ENCODE data around the gene ABCA6. TPM values are rescaled to one million over a fixed set of nuclear protein-coding genes. Genes with fewer than 3 reads are reported as not detected.

ABCA6 gene
- total RNA-seq, 1 donor from 2014 or later: 4.4 TPM

DNA sequence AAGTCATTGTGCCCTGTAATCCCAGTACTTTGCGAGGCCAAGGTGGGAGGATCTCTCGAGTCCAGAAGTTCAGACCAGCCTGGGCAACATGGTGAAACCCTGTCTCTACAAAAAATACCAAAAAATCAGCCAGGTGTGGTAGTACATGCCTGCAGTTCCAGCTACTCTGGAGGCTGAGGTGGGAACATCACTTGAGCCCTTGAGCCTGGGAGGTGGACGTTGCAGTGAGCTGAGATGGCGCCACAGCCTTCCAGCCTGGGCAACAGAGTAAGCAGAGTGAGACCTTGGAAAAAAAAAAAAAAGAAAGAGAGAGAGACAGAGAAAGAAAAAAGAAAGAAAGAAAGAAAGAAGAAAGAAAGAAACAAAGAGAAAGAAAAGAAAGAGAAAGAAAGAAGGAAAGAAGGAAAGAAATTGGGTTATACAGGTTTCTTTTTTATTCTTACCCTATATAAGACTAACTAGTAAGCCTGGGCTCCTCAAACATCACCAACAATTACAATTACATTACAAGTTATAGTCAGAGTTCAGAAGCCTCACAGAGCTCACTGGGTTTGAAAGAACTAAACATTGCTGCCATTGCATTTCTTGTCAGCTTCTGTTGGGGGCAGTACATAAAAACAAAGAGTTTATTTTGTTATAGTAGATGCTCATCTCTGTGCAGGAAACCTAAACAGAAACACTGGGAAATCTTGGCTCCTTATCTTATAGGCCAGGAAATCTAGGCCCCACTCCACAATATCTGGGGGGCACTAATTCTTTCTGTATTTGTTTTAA is 74.2 kb downstream of the ABCA6 start:
- Mint-ChIP-seq H3K36me3 (ENCODE audit: low read depth) (peaks cover 4% of the 10 kb centered on the region), H3K4me1 (peaks cover 37% of the 10 kb centered on the region), H3K9me3 (peaks cover 7% of the 10 kb centered on the region), H3K27me3 (no peaks in the 10 kb centered on the region), H3K4me3 (no peak overlapping the region), H3K27ac (no peak overlapping the region)
- intact Hi-C loops (cut with micrococcal nuclease): loop anchor here (5.0 kb wide), 1 partner anchor 165 kb away; no protein-coding TSS in a partner anchor
- ATAC-seq (ENCODE audit: low read depth) (no peak), DNase-seq (no peak)
- TF ChIP-seq, protein P1, sequence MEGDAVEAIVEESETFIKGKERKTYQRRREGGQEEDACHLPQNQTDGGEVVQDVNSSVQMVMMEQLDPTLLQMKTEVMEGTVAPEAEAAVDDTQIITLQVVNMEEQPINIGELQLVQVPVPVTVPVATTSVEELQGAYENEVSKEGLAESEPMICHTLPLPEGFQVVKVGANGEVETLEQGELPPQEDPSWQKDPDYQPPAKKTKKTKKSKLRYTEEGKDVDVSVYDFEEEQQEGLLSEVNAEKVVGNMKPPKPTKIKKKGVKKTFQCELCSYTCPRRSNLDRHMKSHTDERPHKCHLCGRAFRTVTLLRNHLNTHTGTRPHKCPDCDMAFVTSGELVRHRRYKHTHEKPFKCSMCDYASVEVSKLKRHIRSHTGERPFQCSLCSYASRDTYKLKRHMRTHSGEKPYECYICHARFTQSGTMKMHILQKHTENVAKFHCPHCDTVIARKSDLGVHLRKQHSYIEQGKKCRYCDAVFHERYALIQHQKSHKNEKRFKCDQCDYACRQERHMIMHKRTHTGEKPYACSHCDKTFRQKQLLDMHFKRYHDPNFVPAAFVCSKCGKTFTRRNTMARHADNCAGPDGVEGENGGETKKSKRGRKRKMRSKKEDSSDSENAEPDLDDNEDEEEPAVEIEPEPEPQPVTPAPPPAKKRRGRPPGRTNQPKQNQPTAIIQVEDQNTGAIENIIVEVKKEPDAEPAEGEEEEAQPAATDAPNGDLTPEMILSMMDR (IDR thresholded peaks at IDR 0.05): no peak
- ChIA-PET POLR2A (no interaction called here), CTCF (no interaction called here)

DNA sequence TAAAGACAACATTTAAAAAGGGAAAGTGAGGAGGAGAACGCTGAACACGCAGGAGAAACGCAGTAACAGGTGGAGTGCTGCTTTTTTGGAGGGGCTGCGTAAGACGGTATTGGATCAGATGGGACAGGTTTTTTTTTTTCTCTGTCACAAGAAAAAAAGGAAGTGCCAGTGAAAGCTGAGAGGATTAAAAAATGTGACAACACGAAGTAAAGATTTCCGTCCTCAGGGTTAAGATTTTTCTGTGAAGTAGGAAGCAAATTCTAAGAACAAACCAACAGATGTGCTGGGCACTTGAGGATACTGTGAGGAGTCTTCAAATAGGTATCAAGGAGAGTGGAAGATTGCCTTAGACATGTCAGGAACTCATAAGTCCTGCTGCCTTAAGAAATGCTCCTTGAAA is 75.2 kb downstream of the ABCA6 start:
- peak overlapping the region; percentile 24 for H3K4me3 Mint-ChIP-seq
- H3K27me3 Mint-ChIP-seq: no peaks in the 10 kb centered on the region
- TF ChIP-seq, protein P1 (IDR thresholded peaks at IDR 0.05): no peak
- no peaks in the 10 kb centered on the region for H3K36me3 Mint-ChIP-seq (ENCODE audit: low read depth)
- POLR2A ChIA-PET: no interaction called here
- peaks cover 36% of the 10 kb centered on the region for H3K4me1 Mint-ChIP-seq
- intact Hi-C loops (cut with micrococcal nuclease): loop anchor here (5.0 kb wide), 1 partner anchor 166 kb away; no protein-coding TSS in a partner anchor
- DNase-seq (no peak), ATAC-seq (ENCODE audit: low read depth) (no peak)
- H3K9me3 Mint-ChIP-seq: no peaks in the 10 kb centered on the region
- CTCF ChIA-PET: no interaction called here
- H3K27ac Mint-ChIP-seq: peak overlapping the region; percentile 32

DNA sequence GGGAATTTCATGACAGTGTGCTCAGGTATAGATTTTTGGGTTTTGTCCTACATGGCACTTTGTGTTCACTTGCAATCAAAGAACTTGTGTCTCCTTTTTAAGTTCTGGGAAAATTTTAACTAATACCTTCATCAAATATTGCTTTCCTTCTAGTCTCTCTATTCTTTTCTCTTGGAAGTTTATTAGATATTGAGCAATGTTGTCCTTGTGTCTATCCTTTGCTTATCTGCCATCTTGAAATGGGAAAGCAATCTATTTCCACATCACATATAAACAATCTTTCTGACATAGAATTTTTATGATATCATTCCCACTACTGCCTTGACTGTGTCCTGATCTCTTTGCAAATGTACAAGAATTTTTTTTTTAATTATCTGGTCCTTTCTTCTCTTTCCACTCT is 76.6 kb downstream of the ABCA6 start:
- intact Hi-C loops (cut with micrococcal nuclease): loop anchor here (5.0 kb wide), 1 partner anchor 167 kb away; no protein-coding TSS in a partner anchor
- no peak for DNase-seq
- no peaks in the 10 kb centered on the region for H3K9me3 Mint-ChIP-seq
- H3K4me1 Mint-ChIP-seq: peaks cover 28% of the 10 kb centered on the region
- H3K27ac Mint-ChIP-seq: no peak overlapping the region
- no peak for ATAC-seq (ENCODE audit: low read depth)
- TF ChIP-seq, protein P1 (IDR thresholded peaks at IDR 0.05): no peak
- ChIA-PET POLR2A (no interaction called here), CTCF (no interaction called here)
- H3K27me3 Mint-ChIP-seq: no peaks in the 10 kb centered on the region
- H3K36me3 Mint-ChIP-seq (ENCODE audit: low read depth): no peaks in the 10 kb centered on the region
- H3K4me3 Mint-ChIP-seq: no peak overlapping the region

DNA sequence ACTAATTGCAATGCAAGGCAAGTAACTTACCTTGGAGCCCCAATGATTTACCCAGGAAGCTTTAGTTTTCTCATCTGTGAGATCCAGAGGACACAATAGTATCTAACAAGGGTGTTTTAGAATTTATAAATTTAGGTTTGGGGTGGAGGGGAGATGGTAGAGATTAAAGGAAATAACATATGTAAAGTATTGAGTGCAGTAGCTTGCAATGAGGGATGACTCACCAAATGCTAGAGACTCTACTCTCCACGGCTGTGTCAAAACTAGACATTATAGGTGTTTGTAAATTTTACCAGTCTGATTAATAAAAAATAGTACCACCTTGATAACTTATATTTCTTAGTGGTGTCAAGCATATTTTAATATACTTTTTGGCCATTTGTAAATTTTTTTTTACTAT is 77.2 kb downstream of the ABCA6 start:
- intact Hi-C loops (cut with micrococcal nuclease): no loop called here
- ChIA-PET CTCF (no interaction called here), POLR2A (no interaction called here)
- TF ChIP-seq, protein P1 (IDR thresholded peaks at IDR 0.05): no peak
- H3K4me3 Mint-ChIP-seq: no peak overlapping the region
- no peaks in the 10 kb centered on the region for H3K36me3 Mint-ChIP-seq (ENCODE audit: low read depth)
- H3K27ac Mint-ChIP-seq: no peak overlapping the region
- H3K27me3 Mint-ChIP-seq: no peaks in the 10 kb centered on the region
- DNase-seq (no peak), ATAC-seq (ENCODE audit: low read depth) (no peak)
- H3K9me3 Mint-ChIP-seq: no peaks in the 10 kb centered on the region
- peaks cover 28% of the 10 kb centered on the region for H3K4me1 Mint-ChIP-seq

DNA sequence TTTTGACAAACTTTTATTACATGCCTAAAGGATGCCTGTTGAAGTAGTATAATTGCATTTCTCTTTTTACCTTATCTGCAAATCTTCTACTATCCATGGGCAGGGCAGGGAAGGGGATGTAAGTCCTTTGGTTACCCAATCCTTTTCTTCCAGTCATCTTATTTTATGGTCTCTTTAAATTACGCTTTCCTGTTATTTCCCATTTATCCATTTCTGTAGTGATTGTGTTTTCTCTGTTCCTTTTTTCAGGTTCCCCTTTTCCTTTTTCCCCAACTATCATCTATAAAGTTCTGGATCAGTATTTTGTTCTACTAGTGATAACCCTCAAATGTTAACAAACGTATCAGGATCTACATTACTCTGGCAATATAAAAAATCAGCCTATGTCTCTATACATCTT is 77.7 kb downstream of the ABCA6 start:
- H3K4me1 Mint-ChIP-seq: peaks cover 28% of the 10 kb centered on the region
- ATAC-seq (ENCODE audit: low read depth): no peak
- intact Hi-C loops (cut with micrococcal nuclease): no loop called here
- H3K9me3 Mint-ChIP-seq: peaks cover 3% of the 10 kb centered on the region
- TF ChIP-seq, protein P1 (IDR thresholded peaks at IDR 0.05): no peak
- no peak for DNase-seq
- H3K4me3 Mint-ChIP-seq: no peak overlapping the region
- CTCF ChIA-PET: no interaction called here
- POLR2A ChIA-PET: no interaction called here
- H3K27me3 Mint-ChIP-seq: no peaks in the 10 kb centered on the region
- no peak overlapping the region for H3K27ac Mint-ChIP-seq
- no peaks in the 10 kb centered on the region for H3K36me3 Mint-ChIP-seq (ENCODE audit: low read depth)

Measured in activated B cell treated with CpG ODN at 0.5 μM for 24 hours (primary cell).